Endothelial cell of umbilical vein (primary cell): ENCODE data around the gene COG5. TPM values are rescaled to one million over a fixed set of nuclear protein-coding genes. Genes with fewer than 3 reads are reported as not detected.

Source experiments
- BruUV-seq: library from RNA; stranded (reverse); fragments of 400-500 nt; replicated peaks from 2 replicates; lab custom pipeline; 2021; lab: Mats Ljungman, UMichigan
- CTCF ChIA-PET: fragments of 300-600, 350-600 bp; sonication (Branson Sonifier 250); formaldehyde crosslinking; loops from one replicate; lab custom pipeline; 2021; ENCODE audit warnings: antibody characterized with exemption, inconsistent platforms; lab: Charles Lee
- POLR2A ChIA-PET: fragments of 300-600, 350-600 bp; sonication (Branson Sonifier 250); formaldehyde crosslinking; loops from one replicate; lab custom pipeline; 2021; ENCODE audit warnings: antibody characterized with exemption, inconsistent platforms; lab: Charles Lee
- DNase-seq: peaks from one replicate; pipeline ENCODE4 v3.0.0-alpha.2; 2011; ENCODE audit warnings: low read depth, low spot score
- FAIRE-seq: peaks from 2 replicates; lab custom pipeline; 2011; peaks lifted over from hg19 to GRCh38; lab: Jason Lieb, UNC
- H2AFZ ChIP-seq: 2 replicates; pipeline ENCODE4 v1.6.0; 2012; ENCODE audit warnings: low read depth, low read length, control low read depth, inconsistent platforms
- H3K27ac ChIP-seq: 2 replicates; pipeline ENCODE4 v1.5.1; 2011; ENCODE audit warnings: low read depth, mild to moderate bottlenecking, control low read depth, low read length, moderate library complexity; ENCODE audit not compliant: insufficient read depth
- H3K27me3 ChIP-seq, 2 experiments: 2 replicates each; pipeline versions ENCODE4 v1.6.0 to v1.6.1; 2011; ENCODE audit warnings: low read length in 2 of 2, mixed read lengths in 1 of 2; ENCODE audit not compliant: control insufficient read depth in 2 of 2, insufficient read depth in 2 of 2
- H3K36me3 ChIP-seq, 2 experiments: 2 replicates in 1 of 2; 3 replicates in 1 of 2; pipeline ENCODE4 v1.5.1; 2011; ENCODE audit warnings: low read length in 2 of 2, mild to moderate bottlenecking in 1 of 2, moderate library complexity in 1 of 2; ENCODE audit not compliant: control insufficient read depth in 2 of 2, insufficient read depth in 2 of 2; ENCODE audit errors: extremely low read depth in 1 of 2
- H3K4me1 ChIP-seq: 3 replicates; pipeline ENCODE4 v1.5.1; 2011; ENCODE audit warnings: mild to moderate bottlenecking, low read length; ENCODE audit not compliant: control insufficient read depth, insufficient read depth; ENCODE audit errors: extremely low read depth
- H3K4me2 ChIP-seq: 2 replicates; pipeline ENCODE4 v1.6.1; 2011; ENCODE audit warnings: low read length, control low read depth, mixed read lengths; ENCODE audit not compliant: insufficient read depth
- H3K4me3 ChIP-seq, 3 experiments: fragments of 200-600 bp in 1 of 3; sonication (generic), shearing (Covaris generic) in 1 of 3; replicated peaks in 1 of 3; 2 replicates each; pipeline ENCODE4 v1.5.1; 2011 to 2016; ENCODE audit warnings: control low read depth in 3 of 3, low read length in 3 of 3, mild to moderate bottlenecking in 2 of 3, inconsistent platforms in 1 of 3, low read depth in 1 of 3, moderate library complexity in 1 of 3; ENCODE audit not compliant: insufficient read depth in 1 of 3
- H3K79me2 ChIP-seq: 2 replicates; pipeline ENCODE4 v1.6.0; 2012; ENCODE audit warnings: low read length, inconsistent platforms; ENCODE audit not compliant: control insufficient read depth, insufficient read depth
- H3K9ac ChIP-seq: replicated peaks from 2 replicates; pipeline ENCODE3; 2011; ENCODE audit warnings: low read length, control low read depth; ENCODE audit not compliant: insufficient read depth; ENCODE audit errors: extremely low read depth
- H3K9me1 ChIP-seq: replicated peaks from 3 replicates; pipeline ENCODE4 v1.6.0; 2011; ENCODE audit warnings: mild to moderate bottlenecking, low read length; ENCODE audit not compliant: control insufficient read depth, insufficient read depth; ENCODE audit errors: extremely low read depth
- H3K9me3 ChIP-seq: replicated peaks from 2 replicates; pipeline ENCODE4 v1.5.1; 2012; ENCODE audit warnings: low read length, inconsistent platforms; ENCODE audit not compliant: control insufficient read depth, insufficient read depth
- H4K20me1 ChIP-seq: replicated peaks from 2 replicates; pipeline ENCODE3; 2011; ENCODE audit warnings: mild to moderate bottlenecking, low read length; ENCODE audit not compliant: control insufficient read depth, insufficient read depth; ENCODE audit errors: extremely low read depth
- EZH2 ChIP-seq: IDR thresholded peaks from 2 replicates; pipeline ENCODE4 v1.6.1; 2012; ENCODE audit warnings: borderline replicate concordance, low read depth, mild to moderate bottlenecking, moderate library complexity, low read length, inconsistent platforms; ENCODE audit not compliant: severe bottlenecking
- FOS ChIP-seq: IDR thresholded peaks from 2 replicates; pipeline ENCODE4 v1.6.1; 2011; ENCODE audit warnings: mild to moderate bottlenecking, low read length, moderate library complexity, borderline replicate concordance; ENCODE audit not compliant: insufficient read depth
- GATA2 ChIP-seq: IDR thresholded peaks from 2 replicates; pipeline ENCODE4 v1.7.0; 2011; ENCODE audit warnings: low read depth, mild to moderate bottlenecking, moderate library complexity, mixed read lengths, low read length; ENCODE audit not compliant: insufficient read length, insufficient read depth
- JUN ChIP-seq: IDR thresholded peaks from 2 replicates; pipeline ENCODE4 v1.6.1; 2011; ENCODE audit warnings: borderline replicate concordance, low read depth; ENCODE audit not compliant: insufficient read length, insufficient read depth
- MYC ChIP-seq: IDR thresholded peaks from one replicate; pipeline ENCODE4 v1.6.1; 2011; ENCODE audit warnings: mild to moderate bottlenecking, low read depth, low read length
- POLR2A ChIP-seq: IDR thresholded peaks from 2 replicates; pipeline ENCODE4 v1.6.1; 2012; ENCODE audit warnings: low read depth, mild to moderate bottlenecking, control low read depth, low read length
- POLR2AphosphoS5 ChIP-seq: IDR thresholded peaks from 2 replicates; pipeline ENCODE4 v1.6.1; 2012; ENCODE audit warnings: low read depth, mild to moderate bottlenecking, control low read depth, low read length, moderate library complexity; ENCODE audit not compliant: insufficient read depth
- dilution Hi-C: fragments of 300-500 bp; cut with MboI; formaldehyde crosslinking; loops from one replicate; pipeline ENCODE4 v1.15.0; 2019; ENCODE audit warnings: low sequenced_read_pairs; ENCODE audit not compliant: extremely low pct_ligation_motif_present
- intact Hi-C: fragments of 100-400 bp; cut with micrococcal nuclease; formaldehyde crosslinking; loops from one replicate; pipeline ENCODE4 v1.10.0; 2022
- polyA plus RNA-seq, 4 experiments: library from polyadenylated mRNA; depleted of rRNA in 3 of 4; stranded (reverse) in 3 of 4; unstranded in 1 of 4; fragments of >200 nt; gene quantifications; 2 replicates each; pipeline versions ENCODE4 v1.2.1 to v1.2.3, GENCODE V29; 2011 to 2012; ENCODE audit warnings: missing spikeins in 1 of 4
- total RNA-seq: library from RNA; stranded (reverse); gene quantifications from 2 replicates; pipeline ENCODE4 v1.2.3, GENCODE V29; 2021
- TF ChIP-seq, protein P1 (sequence below): IDR thresholded peaks from 2 replicates; pipeline ENCODE4 v1.6.1; 2011; ENCODE audit not compliant: insufficient read depth, insufficient read length
- TF ChIP-seq, protein P2 (sequence below), 2 donors: IDR thresholded peaks; 1 replicate in 1 of 2; 2 replicates in 1 of 2; pipeline ENCODE4 v1.5.1; 2011; ENCODE audit warnings: low read length in 2 of 2, mild to moderate bottlenecking in 2 of 2, moderate library complexity in 2 of 2, control low read depth in 1 of 2, inconsistent platforms in 1 of 2, low read depth in 1 of 2; ENCODE audit not compliant: insufficient read depth in 1 of 2; ENCODE audit errors: extremely low read depth in 1 of 2

Gene COG5
- total and polyA plus RNA-seq, 2 donors (not counting 3 experiments of a cell fraction or from before 2014, with no cell fraction given): 18.8 to 45.3 TPM

DNA sequence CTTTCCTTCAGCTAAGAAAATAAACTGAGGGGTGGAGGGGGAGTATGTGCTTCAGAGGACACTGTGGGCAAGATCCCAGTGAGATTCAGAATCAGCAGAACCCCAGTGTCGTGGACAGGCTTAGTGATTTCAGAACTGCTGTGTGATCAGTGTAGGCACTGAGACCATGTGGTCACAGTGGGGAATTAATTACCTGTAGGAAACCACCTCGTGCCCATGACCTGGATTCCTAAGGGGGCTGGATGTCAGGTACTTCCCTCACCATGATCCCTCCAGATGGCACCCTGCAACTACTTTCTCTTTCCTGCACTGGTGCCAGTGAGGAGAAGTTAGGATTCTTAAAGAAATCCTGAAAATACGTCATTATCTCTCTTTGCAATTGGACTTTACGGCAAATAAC, 330.5 kb downstream of the COG5 start:
- H3K4me3 ChIP-seq: no peak overlapping the region
- no peak for TF ChIP-seq EZH2
- no peak for TF ChIP-seq JUN
- TF ChIP-seq MYC: no peak
- intact Hi-C loops: no loop called here
- H3K9me1 ChIP-seq: no peaks in the 10 kb centered on the region
- POLR2A ChIA-PET: interaction anchor here (0.5 kb wide), 1 partner anchor 12 kb away, joined by 3 read pairs; no protein-coding TSS in a partner anchor
- H3K9ac ChIP-seq: no peak overlapping the region
- peaks cover 0 to 2% of the 10 kb centered on the region in 2 experiments for H3K36me3 ChIP-seq
- dilution Hi-C loops: no loop called here
- no peaks in the 10 kb centered on the region for H3K9me3 ChIP-seq
- H3K27ac ChIP-seq: no peak overlapping the region
- no peaks in the 10 kb centered on the region for H4K20me1 ChIP-seq
- DNase-seq (no peak), FAIRE-seq (no peak)
- no TSS peak for BruUV-seq
- no peak overlapping the region for H3K4me2 ChIP-seq
- no peak overlapping the region for H2AFZ ChIP-seq
- H3K79me2 ChIP-seq: no peaks in the 10 kb centered on the region
- CTCF ChIA-PET: no interaction called here
- H3K4me1 ChIP-seq: peaks cover 20% of the 10 kb centered on the region
- H3K27me3 ChIP-seq: no peaks in the 10 kb centered on the region

DNA sequence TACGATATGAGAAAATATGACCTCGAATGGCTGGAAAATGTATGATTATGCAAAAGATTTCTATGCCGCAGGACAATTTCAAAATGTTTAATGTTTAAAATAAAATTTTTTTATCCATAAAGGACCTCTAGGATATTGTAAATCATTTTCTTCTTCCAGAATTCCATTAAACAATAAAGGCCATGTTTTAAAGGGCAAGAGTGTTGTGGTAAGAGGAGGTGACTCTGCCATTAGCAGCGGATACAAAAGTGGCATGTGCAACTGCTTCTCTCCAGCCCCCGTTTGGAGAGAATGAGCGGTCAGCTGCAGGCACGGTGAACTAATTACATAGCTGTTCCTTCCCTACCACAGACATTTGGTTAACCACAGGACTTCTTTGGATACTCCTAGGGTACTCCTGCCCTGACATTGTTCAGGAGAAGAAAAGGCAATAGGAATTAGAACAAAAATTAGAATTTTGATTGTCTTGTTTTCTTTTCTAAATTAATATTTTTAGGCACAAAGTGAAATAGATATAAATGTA, 331.1 kb downstream of the COG5 start:
- CTCF ChIA-PET: no interaction called here
- Histone ChIP-seq H3K27ac (no peak overlapping the region), H3K4me2 (no peak overlapping the region), H2AFZ (no peak overlapping the region), H3K4me3 (no peak overlapping the region), H3K9me1 (no peaks in the 10 kb centered on the region), H3K9ac (no peak overlapping the region), H3K79me2 (no peaks in the 10 kb centered on the region), H3K36me3 (peaks cover 0 to 2% of the 10 kb centered on the region in 2 experiments), H3K27me3 (no peaks in the 10 kb centered on the region), H3K4me1 (peaks cover 20% of the 10 kb centered on the region), H4K20me1 (no peaks in the 10 kb centered on the region), H3K9me3 (no peaks in the 10 kb centered on the region)
- TF ChIP-seq JUN (no peak), POLR2AphosphoS5 (no peak), GATA2 (no peak), EZH2 (no peak), FOS (no peak), POLR2A (no peak), MYC (no peak)
- TF ChIP-seq, protein P1, sequence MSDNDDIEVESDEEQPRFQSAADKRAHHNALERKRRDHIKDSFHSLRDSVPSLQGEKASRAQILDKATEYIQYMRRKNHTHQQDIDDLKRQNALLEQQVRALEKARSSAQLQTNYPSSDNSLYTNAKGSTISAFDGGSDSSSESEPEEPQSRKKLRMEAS: no peak
- TF ChIP-seq, protein P2, sequence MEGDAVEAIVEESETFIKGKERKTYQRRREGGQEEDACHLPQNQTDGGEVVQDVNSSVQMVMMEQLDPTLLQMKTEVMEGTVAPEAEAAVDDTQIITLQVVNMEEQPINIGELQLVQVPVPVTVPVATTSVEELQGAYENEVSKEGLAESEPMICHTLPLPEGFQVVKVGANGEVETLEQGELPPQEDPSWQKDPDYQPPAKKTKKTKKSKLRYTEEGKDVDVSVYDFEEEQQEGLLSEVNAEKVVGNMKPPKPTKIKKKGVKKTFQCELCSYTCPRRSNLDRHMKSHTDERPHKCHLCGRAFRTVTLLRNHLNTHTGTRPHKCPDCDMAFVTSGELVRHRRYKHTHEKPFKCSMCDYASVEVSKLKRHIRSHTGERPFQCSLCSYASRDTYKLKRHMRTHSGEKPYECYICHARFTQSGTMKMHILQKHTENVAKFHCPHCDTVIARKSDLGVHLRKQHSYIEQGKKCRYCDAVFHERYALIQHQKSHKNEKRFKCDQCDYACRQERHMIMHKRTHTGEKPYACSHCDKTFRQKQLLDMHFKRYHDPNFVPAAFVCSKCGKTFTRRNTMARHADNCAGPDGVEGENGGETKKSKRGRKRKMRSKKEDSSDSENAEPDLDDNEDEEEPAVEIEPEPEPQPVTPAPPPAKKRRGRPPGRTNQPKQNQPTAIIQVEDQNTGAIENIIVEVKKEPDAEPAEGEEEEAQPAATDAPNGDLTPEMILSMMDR (IDR thresholded peaks at IDR 0.05; ENCODE audit: extremely low read depth in 1 of 2, insufficient read depth in 1 of 2, low read depth in 1 of 2, low read length in 2 of 2): no peak
- no peak for DNase-seq
- POLR2A ChIA-PET: no interaction called here
- FAIRE-seq: no peak
- BruUV-seq: no TSS peak
- intact Hi-C loops (no loop called here), dilution Hi-C loops (no loop called here)
